HEK293 (cell line): ENCODE results near the gene OLA1.

ENCODE experiments used
- CTCF ChIA-PET: fragments of 350-600 bp; formaldehyde crosslinking; extraction: SDS; loops from one replicate; lab custom pipeline; 2021; ENCODE audit warnings: antibody characterized with exemption; lab: Yijun Ruan, JAX
- POLR2A ChIA-PET: fragments of 300-600 bp; formaldehyde crosslinking; extraction: SDS; loops from one replicate; lab custom pipeline; 2020; ENCODE audit warnings: antibody characterized with exemption, inconsistent platforms; lab: Yijun Ruan, JAX
- H3K27ac ChIP-seq: fragments of 200-500 bp; sonication (Bioruptor generic); 2 replicates; pipeline ENCODE4 v1.5.1; 2014; ENCODE audit warnings: low read depth, low read length, control low read depth, inconsistent platforms; ENCODE audit errors: extremely low read depth
- H3K36me3 ChIP-seq, 2 experiments: fragments of 200-500 bp in 1 of 2; sonication (Bioruptor generic) in 1 of 2; 1 replicate in 1 of 2; 2 replicates in 1 of 2; pipeline ENCODE4 v1.5.1; 2014 to 2017; ENCODE audit warnings: inconsistent platforms in 2 of 2, low read length in 2 of 2; ENCODE audit not compliant: control insufficient read depth in 2 of 2, insufficient read depth in 1 of 2
- H3K4me1 ChIP-seq: fragments of 200-500 bp; sonication (Bioruptor generic); 2 replicates; pipeline ENCODE4 v1.5.1; 2014; ENCODE audit warnings: mild to moderate bottlenecking, low read length, inconsistent platforms; ENCODE audit not compliant: control insufficient read depth, insufficient read depth
- H3K4me3 ChIP-seq: 2 replicates; pipeline ENCODE4 v1.5.1; 2011; ENCODE audit warnings: low read depth, mild to moderate bottlenecking, control low read depth, low read length, moderate library complexity
- H3K9me3 ChIP-seq: fragments of 200-500 bp; sonication (Bioruptor generic); 2 replicates; pipeline ENCODE4 v1.5.1; 2014; ENCODE audit warnings: low read depth, low read length, inconsistent platforms; ENCODE audit not compliant: control insufficient read depth, insufficient read depth
- IKZF3 ChIP-seq: fragments of 450-650 bp; IDR thresholded peaks from 2 replicates; pipeline ENCODE4 v1.5.0; 2018; ENCODE audit warnings: missing biosample characterization, mild to moderate bottlenecking, missing genetic modification characterization, moderate library complexity
- SETDB1 ChIP-seq: IDR thresholded peaks from one replicate; pipeline ENCODE4 v1.6.1; 2017; ENCODE audit warnings: mild to moderate bottlenecking, low read length, moderate library complexity, mixed read lengths; ENCODE audit not compliant: insufficient read length
- ZNF114 ChIP-seq: fragments of 450-650 bp; formaldehyde crosslinking; IDR thresholded peaks from 2 replicates; pipeline ENCODE4 v1.5.0; 2017; ENCODE audit warnings: missing biosample characterization, missing genetic modification characterization
- ZNF121 ChIP-seq: fragments of 450-650 bp; formaldehyde crosslinking; IDR thresholded peaks from 2 replicates; pipeline ENCODE4 v1.5.1; 2016; ENCODE audit warnings: missing biosample characterization, missing genetic modification characterization
- ZNF449 ChIP-seq: fragments of 450-650 bp; formaldehyde crosslinking; IDR thresholded peaks from 2 replicates; pipeline ENCODE4 v1.5.1; 2017; ENCODE audit warnings: missing biosample characterization, mild to moderate bottlenecking, missing genetic modification characterization, moderate library complexity
- ZNF548 ChIP-seq: fragments of 450-650 bp; formaldehyde crosslinking; IDR thresholded peaks from 2 replicates; pipeline ENCODE4 v1.5.1; 2016; ENCODE audit warnings: missing biosample characterization, missing genetic modification characterization
- ZNF561 ChIP-seq: fragments of 450-650 bp; IDR thresholded peaks from 2 replicates; pipeline ENCODE4 v1.5.1; 2018; ENCODE audit warnings: missing biosample characterization, missing genetic modification characterization, borderline replicate concordance
- ZNF658 ChIP-seq: fragments of 450-650 bp; formaldehyde crosslinking; IDR thresholded peaks from 2 replicates; pipeline ENCODE4; 2016; ENCODE audit warnings: missing biosample characterization, missing genetic modification characterization
- ZNF707 ChIP-seq: fragments of 450-650 bp; formaldehyde crosslinking; IDR thresholded peaks from 2 replicates; pipeline ENCODE4 v1.5.1; 2016; ENCODE audit warnings: missing biosample characterization, missing genetic modification characterization
- TF ChIP-seq, protein P1 (sequence below): fragments of 450-650 bp; formaldehyde crosslinking; IDR thresholded peaks from 2 replicates; pipeline ENCODE4 v1.5.1; 2016; ENCODE audit warnings: missing biosample characterization, missing genetic modification characterization
- TF ChIP-seq, protein P2 (sequence below): fragments of 450-650 bp; formaldehyde crosslinking; IDR thresholded peaks from 2 replicates; pipeline ENCODE4 v1.5.1; 2016; ENCODE audit warnings: missing biosample characterization, missing genetic modification characterization, borderline replicate concordance

OLA1 gene

DNA sequence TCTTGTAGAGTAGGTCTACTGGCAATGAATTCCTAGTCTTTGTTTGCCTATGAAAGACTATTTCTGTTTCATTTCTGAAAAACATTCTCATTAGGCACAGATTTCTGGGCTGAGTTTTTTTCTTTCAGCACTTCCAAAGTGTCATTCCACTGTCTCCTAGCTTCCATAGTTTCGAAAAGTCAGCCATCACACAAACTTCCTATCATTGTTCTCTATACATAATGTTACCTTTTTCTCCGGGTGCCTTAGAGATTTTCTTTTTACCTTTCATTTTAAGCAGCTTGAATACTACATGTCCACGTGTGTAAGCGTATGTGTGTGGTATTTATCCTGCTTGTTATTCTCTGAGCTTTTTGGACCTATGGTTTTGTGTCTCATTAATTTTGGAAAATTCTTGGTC, 55.7 kb downstream of the OLA1 start:
- peak; percentile 71 for TF ChIP-seq SETDB1
- no peak for TF ChIP-seq ZNF561 (tag by site-specific recombination)
- no peak for TF ChIP-seq ZNF658 (tag by site-specific recombination)
- TF ChIP-seq ZNF449 (tag by site-specific recombination) = no peak
- no peak for TF ChIP-seq ZNF548 (tag by site-specific recombination)
- TF ChIP-seq, protein P1, sequence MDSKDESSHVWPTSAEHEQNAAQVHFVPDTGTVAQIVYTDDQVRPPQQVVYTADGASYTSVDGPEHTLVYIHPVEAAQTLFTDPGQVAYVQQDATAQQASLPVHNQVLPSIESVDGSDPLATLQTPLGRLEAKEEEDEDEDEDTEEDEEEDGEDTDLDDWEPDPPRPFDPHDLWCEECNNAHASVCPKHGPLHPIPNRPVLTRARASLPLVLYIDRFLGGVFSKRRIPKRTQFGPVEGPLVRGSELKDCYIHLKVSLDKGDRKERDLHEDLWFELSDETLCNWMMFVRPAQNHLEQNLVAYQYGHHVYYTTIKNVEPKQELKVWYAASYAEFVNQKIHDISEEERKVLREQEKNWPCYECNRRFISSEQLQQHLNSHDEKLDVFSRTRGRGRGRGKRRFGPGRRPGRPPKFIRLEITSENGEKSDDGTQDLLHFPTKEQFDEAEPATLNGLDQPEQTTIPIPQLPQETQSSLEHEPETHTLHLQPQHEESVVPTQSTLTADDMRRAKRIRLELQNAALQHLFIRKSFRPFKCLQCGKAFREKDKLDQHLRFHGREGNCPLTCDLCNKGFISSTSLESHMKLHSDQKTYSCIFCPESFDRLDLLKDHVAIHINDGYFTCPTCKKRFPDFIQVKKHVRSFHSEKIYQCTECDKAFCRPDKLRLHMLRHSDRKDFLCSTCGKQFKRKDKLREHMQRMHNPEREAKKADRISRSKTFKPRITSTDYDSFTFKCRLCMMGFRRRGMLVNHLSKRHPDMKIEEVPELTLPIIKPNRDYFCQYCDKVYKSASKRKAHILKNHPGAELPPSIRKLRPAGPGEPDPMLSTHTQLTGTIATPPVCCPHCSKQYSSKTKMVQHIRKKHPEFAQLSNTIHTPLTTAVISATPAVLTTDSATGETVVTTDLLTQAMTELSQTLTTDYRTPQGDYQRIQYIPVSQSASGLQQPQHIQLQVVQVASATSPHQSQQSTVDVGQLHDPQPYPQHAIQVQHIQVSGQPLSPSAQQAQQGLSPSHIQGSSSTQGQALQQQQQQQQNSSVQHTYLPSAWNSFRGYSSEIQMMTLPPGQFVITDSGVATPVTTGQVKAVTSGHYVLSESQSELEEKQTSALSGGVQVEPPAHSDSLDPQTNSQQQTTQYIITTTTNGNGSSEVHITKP (tag by site-specific recombination) = no peak
- TF ChIP-seq ZNF707 (tag by site-specific recombination) = no peak
- CTCF ChIA-PET = no interaction called here
- POLR2A ChIA-PET = no interaction called here
- peaks cover 0 to 4% of the 10 kb centered on the region in 2 experiments; a peak in 1 of 3 replicates for H3K36me3 ChIP-seq
- no peak overlapping the region for H3K4me3 ChIP-seq
- H3K9me3 ChIP-seq = no peaks in the 10 kb centered on the region
- no peak overlapping the region for H3K27ac ChIP-seq
- H3K4me1 ChIP-seq = no peaks in the 10 kb centered on the region

DNA sequence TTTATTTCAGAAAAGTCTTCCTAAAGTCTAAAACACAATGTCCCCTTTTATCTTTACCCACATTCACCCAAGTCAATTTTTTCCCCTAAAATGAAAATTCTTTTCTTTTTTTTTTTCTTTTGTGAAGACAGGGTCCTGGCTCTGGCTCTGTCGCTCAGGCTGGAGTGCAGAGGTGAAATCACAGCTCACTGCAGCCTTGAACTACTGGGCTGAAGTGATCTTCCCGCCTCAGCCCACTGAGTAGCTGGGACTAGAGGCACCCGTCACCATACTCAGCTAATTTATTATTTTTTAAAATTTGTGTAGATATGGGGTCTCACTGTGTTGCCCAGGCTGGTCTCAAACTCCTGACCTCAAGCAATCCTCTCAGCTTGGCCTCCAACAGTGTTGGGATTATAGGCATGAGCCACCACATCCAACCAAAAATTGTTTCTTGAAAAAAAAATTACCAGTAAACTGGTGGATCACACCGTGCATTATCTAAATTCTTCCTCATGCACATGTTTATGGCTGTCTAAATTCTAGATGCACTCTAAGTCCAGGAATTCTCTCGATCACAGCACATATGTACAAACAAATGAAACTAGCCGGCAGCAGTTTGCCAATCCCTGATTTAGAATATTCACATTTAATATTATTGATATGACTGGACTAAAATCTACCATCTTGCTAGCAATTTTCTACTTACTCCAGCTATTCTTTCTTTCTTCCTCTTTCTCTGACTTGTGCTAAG, 56.8 kb downstream of the OLA1 start:
- Histone ChIP-seq H3K27ac (no peak overlapping the region), H3K36me3 (peaks cover 0 to 6% of the 10 kb centered on the region in 2 experiments; a peak in 1 of 3 replicates), H3K4me1 (no peaks in the 10 kb centered on the region), H3K9me3 (no peaks in the 10 kb centered on the region), H3K4me3 (no peak overlapping the region)
- CTCF ChIA-PET = interaction anchor here (0.7 kb wide), 1 partner anchor 271 kb away, joined by 3 read pairs; no protein-coding TSS in a partner anchor
- TF ChIP-seq ZNF114 (tag by site-specific recombination) (no peak), IKZF3 (tag by site-specific recombination) (no peak), ZNF121 (tag by site-specific recombination) (0 out of 2 replicates have a peak, but pooled peaks have one; percentile 51)
- TF ChIP-seq, protein P2, sequence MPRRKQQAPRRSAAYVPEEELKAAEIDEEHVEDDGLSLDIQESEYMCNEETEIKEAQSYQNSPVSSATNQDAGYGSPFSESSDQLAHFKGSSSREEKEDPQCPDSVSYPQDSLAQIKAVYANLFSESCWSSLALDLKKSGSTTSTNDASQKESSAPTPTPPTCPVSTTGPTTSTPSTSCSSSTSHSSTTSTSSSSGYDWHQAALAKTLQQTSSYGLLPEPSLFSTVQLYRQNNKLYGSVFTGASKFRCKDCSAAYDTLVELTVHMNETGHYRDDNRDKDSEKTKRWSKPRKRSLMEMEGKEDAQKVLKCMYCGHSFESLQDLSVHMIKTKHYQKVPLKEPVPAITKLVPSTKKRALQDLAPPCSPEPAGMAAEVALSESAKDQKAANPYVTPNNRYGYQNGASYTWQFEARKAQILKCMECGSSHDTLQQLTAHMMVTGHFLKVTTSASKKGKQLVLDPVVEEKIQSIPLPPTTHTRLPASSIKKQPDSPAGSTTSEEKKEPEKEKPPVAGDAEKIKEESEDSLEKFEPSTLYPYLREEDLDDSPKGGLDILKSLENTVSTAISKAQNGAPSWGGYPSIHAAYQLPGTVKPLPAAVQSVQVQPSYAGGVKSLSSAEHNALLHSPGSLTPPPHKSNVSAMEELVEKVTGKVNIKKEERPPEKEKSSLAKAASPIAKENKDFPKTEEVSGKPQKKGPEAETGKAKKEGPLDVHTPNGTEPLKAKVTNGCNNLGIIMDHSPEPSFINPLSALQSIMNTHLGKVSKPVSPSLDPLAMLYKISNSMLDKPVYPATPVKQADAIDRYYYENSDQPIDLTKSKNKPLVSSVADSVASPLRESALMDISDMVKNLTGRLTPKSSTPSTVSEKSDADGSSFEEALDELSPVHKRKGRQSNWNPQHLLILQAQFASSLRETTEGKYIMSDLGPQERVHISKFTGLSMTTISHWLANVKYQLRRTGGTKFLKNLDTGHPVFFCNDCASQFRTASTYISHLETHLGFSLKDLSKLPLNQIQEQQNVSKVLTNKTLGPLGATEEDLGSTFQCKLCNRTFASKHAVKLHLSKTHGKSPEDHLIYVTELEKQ (tag by site-specific recombination) = no peak
- POLR2A ChIA-PET = interaction anchor here (0.9 kb wide), 1 partner anchor 20 kb away, joined by 3 read pairs; no protein-coding TSS in a partner anchor
